ENCODE measurements around the gene RIMBP2.
A peak's percentile ranks its signal among the peaks of the same experiment; 100 is the strongest.

RIMBP2 gene

DNA sequence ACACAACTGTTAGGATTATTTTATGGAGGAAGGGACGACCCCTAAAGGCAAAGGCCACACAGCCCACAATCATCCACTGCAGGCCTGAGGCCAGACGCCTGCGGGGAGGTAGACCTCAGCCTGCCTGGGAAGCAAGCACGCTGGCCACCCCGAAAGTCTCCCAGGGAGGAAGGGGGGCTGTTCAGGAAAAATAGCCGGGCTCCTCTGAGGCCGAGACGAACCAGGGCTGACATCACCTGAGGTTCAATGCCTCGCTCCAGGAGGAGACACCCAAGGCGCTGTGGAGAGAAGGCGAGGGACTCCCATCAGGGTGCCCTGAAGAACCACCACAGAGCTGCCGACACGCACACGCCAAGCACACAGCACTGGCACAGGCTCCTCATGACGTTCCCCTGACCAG is 251.1 kb downstream of the RIMBP2 start:
- TF ChIP-seq GATA3 (IDR thresholded peaks at IDR 0.05; ENCODE audit: low read depth, low read length) (no peak), GATA2 (IDR thresholded peaks at IDR 0.05; ENCODE audit: low read depth, low read length) (no peak)

- TF ChIP-seq GATA3 (IDR thresholded peaks at IDR 0.05; ENCODE audit: low read depth, low read length) (no peak), GATA2 (IDR thresholded peaks at IDR 0.05; ENCODE audit: low read depth, low read length) (no peak)
These were observed 252.1 kb downstream of the RIMBP2 start for GRCh38 chr12:130463818-130464670.

GRCh38 chr12:130463275-130463658 is 252.8 kb downstream of the RIMBP2 start:
- TF ChIP-seq GATA3 (IDR thresholded peaks at IDR 0.05; ENCODE audit: low read depth, low read length) (no peak), GATA2 (IDR thresholded peaks at IDR 0.05; ENCODE audit: low read depth, low read length) (0 out of 2 replicates have a peak, but pooled peaks have one; percentile 18)

DNA sequence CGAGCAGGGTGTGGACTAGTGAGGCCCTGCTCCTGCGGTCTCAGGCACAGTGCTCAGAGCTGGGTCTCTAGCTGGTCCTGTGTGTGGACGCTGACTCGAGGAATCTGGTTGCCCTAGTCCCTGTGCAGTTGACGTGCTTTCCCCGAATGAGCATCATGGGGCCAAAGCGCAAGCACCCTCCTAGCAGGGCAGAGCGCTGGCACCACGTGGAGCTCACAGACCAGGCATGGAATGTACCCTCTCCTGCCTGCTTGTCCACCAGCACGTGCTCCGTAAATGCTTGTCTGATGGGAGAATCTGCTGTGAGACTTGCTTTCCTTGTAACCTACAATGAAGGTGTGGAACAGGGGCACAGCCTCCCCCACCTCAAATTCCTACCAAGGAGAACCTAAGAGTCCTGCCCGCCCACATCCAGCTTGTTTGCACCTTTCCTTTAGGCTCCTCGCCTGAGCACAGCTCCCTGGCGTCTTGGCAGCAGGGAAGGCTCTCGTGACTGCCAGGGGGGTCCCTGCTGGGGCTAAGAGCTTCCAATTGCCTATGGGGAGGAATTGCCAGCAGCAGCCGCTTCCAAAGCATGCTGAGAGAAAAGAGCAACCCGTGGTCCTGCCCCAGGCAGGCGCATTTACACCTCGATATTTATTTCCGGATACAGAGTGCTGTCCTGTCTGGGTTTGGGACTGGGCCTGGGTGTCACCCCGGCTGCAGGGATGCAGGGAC is 253.4 kb downstream of the RIMBP2 start:
- TF ChIP-seq GATA2 (IDR thresholded peaks at IDR 0.05; ENCODE audit: low read depth, low read length) = no peak
- TF ChIP-seq GATA3 (IDR thresholded peaks at IDR 0.05; ENCODE audit: low read depth, low read length) = no peak

DNA sequence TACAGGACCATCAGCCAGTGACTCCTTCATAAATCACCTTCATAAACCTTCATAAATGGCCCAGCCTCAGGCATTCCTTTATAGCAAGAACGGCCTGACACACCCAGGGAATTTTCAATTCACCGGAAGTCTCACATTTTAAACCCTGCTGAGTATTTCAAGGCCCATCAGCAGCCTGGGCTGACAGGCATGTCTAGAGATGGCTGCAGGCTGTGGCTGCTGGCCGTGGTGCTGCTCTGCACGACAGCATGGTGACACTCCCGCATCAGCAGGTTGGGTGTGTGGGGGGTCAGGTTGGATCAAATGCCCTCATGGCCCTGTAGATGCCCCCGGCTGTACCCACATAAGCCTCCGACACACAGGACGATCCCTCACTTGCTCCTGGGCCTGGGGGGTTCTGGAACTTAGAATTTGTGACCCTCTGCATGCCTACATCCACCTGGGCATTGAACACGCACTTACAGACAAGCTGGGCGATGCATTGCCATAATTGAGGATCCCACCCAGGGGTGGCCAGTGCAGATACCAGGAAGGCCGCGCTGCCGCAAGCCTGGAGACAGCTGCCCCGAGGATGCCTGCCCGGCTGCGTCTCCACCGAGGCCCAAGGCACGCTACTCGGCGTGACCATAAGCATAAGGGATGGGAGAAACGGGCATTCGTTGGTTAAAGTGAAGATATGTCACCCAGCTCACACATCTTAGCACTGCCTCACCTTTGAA is 254.1 kb downstream of the RIMBP2 start:
- no peak for TF ChIP-seq GATA3 (IDR thresholded peaks at IDR 0.05; ENCODE audit: low read depth, low read length)

DNA sequence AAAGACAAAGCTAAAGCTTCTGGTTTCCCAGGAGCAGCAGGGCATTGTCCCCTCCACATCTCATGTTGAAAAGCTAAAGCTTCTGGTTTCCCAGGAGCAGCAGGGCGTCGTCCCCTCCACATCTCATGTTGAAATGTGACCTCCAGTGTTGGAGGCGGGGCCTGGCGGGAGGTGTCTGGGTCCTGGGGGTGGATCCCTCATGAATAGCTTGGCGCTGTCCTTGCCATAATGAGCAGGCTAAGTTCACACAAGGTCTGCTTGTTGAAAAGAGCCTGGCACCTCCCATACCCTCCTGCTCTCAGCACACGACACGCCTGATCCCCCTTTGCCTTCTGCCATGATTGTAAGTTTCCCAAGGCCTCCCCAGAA is 254.7 kb downstream of the RIMBP2 start:
- TF ChIP-seq GATA3 (IDR thresholded peaks at IDR 0.05; ENCODE audit: low read depth, low read length) (no peak), GATA2 (IDR thresholded peaks at IDR 0.05; ENCODE audit: low read depth, low read length) (no peak)

- TF ChIP-seq GATA2 (IDR thresholded peaks at IDR 0.05; ENCODE audit: low read depth, low read length) = no peak
- no peak for TF ChIP-seq GATA3 (IDR thresholded peaks at IDR 0.05; ENCODE audit: low read depth, low read length)
These were observed 255.3 kb downstream of the RIMBP2 start for GRCh38 chr12:130460611-130461446.

GRCh38 chr12:130459916-130460315 is 256.2 kb downstream of the RIMBP2 start:
- TF ChIP-seq GATA2 (IDR thresholded peaks at IDR 0.05; ENCODE audit: low read depth, low read length) (no peak), GATA3 (IDR thresholded peaks at IDR 0.05; ENCODE audit: low read depth, low read length) (no peak)

- TF ChIP-seq GATA2 (IDR thresholded peaks at IDR 0.05; ENCODE audit: low read depth, low read length) = no peak
These were observed 257.8 kb downstream of the RIMBP2 start for GRCh38 chr12:130458341-130458740.

- TF ChIP-seq GATA3 (IDR thresholded peaks at IDR 0.05; ENCODE audit: low read depth, low read length) (no peak), GATA2 (IDR thresholded peaks at IDR 0.05; ENCODE audit: low read depth, low read length) (no peak)
These were observed 258.9 kb downstream of the RIMBP2 start for GRCh38 chr12:130457215-130457614.

DNA sequence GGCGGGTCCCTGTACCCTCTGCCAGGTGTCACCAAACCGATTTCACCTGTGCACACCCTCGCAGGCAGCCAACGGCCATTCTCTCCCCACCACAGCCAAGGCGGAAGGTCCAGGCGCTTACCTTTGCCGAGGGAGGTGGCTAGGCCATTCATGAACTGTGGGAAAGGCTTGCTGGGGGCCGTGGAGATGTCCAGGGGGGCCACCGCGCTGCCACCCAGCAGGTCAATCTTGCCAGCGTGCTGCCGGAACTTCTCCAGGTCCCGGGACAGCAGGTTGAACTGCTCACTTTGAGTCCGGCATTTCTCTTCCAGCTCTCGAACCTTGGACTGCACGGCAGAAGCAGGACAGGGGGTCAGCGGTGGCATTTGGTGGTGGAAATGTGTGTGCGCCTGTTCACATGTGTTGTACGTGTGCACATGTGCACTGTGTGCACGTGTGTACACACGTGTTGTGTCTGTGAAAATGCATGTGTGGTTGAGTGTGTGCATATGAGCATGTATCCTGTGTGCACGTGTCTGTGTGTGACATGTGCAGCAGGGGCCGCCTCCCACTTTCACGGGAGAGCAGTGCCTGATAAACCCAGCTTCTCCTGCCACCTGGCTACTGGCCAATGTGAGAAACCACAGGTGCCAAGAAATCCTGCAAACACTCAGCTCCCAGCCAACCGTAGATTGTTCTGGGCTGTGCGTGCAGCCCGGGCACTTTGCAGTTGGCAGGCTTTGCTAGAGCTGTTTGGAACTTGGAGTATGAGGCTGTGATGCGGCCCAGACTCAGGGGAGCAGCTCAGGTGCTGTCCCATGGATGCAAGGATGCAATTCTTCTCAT is 259.5 kb downstream of the RIMBP2 start:
- no peak for TF ChIP-seq GATA3 (IDR thresholded peaks at IDR 0.05; ENCODE audit: low read depth, low read length)
- no peak for TF ChIP-seq GATA2 (IDR thresholded peaks at IDR 0.05; ENCODE audit: low read depth, low read length)

GRCh38 chr12:130455161-130455560 is 260.9 kb downstream of the RIMBP2 start:
- no peak for TF ChIP-seq GATA3 (IDR thresholded peaks at IDR 0.05; ENCODE audit: low read depth, low read length)
- no peak for TF ChIP-seq GATA2 (IDR thresholded peaks at IDR 0.05; ENCODE audit: low read depth, low read length)

GRCh38 chr12:130454296-130454695 is 261.8 kb downstream of the RIMBP2 start:
- TF ChIP-seq GATA2 (IDR thresholded peaks at IDR 0.05; ENCODE audit: low read depth, low read length) (no peak), GATA3 (IDR thresholded peaks at IDR 0.05; ENCODE audit: low read depth, low read length) (no peak)

All from SH-SY5Y (cell line).